Suprapubic skin (tissue), 4 donors: ENCODE measurements around the gene P2RY12. TPM values are rescaled to one million over a fixed set of nuclear protein-coding genes. Genes with fewer than 3 reads are reported as not detected.

Experiments used
- DNase-seq, 2 donors: peaks; one replicate each; pipeline ENCODE4 v3.0.0-alpha.2; 2019; ENCODE audit warnings: low spot score in 2 of 2
- H3K27ac ChIP-seq: fragments of 200-600 bp; sonication (generic); one replicate; pipeline ENCODE4 v1.5.1; 2019
- H3K27me3 ChIP-seq: fragments of 200-600 bp; sonication (generic); one replicate; pipeline ENCODE4 v1.5.1; 2019
- H3K36me3 ChIP-seq: fragments of 200-600 bp; sonication (generic); one replicate; pipeline ENCODE4 v1.5.1; 2019
- H3K4me1 ChIP-seq: fragments of 200-600 bp; sonication (generic); one replicate; pipeline ENCODE4 v1.5.1; 2019
- H3K4me3 ChIP-seq: fragments of 200-600 bp; sonication (generic); one replicate; pipeline ENCODE4 v1.5.1; 2019; ENCODE audit warnings: mild to moderate bottlenecking
- H3K9me3 ChIP-seq: fragments of 200-600 bp; sonication (generic); one replicate; pipeline ENCODE4 v1.5.1; 2019
- CTCF ChIP-seq, 2 donors: fragments of 200-600 bp in 1 of 2; fragments of 450-650 bp in 1 of 2; sonication (generic) in 1 of 2; IDR thresholded peaks; one replicate each; pipeline ENCODE4 v1.5.1; 2016 to 2019; ENCODE audit warnings: antibody characterized with exemption in 2 of 2, mild to moderate bottlenecking in 1 of 2, moderate library complexity in 1 of 2
- EP300 ChIP-seq: sonication (generic); formaldehyde crosslinking; IDR thresholded peaks from one replicate; pipeline ENCODE4 v1.6.1; 2017; ENCODE audit warnings: antibody characterized with exemption
- POLR2A ChIP-seq, 2 donors: fragments of 450-650 bp; IDR thresholded peaks; one replicate each; pipeline ENCODE4 v1.6.1; 2017; ENCODE audit warnings: antibody characterized with exemption in 2 of 2, mild to moderate bottlenecking in 2 of 2, moderate library complexity in 2 of 2
- POLR2AphosphoS5 ChIP-seq, 3 donors: sonication (generic); formaldehyde crosslinking; IDR thresholded peaks; one replicate each; pipeline ENCODE4 v1.6.1; 2017; ENCODE audit warnings: antibody characterized with exemption in 3 of 3
- WGBS: methylation state at CpG from one replicate; pipeline ENCODE4 v1.1.5; 2018; 5-methylcytosine and 5-hydroxymethylcytosine counted together
- total RNA-seq, 4 donors: library from RNA; depleted of rRNA; stranded (reverse); fragments of >200 nt; gene quantifications; one replicate each; pipeline ENCODE4 v1.1.0, GENCODE V29; 2016

P2RY12 gene
- total RNA-seq, 4 donors from 2014 or later, result 1.2 TPM; not detected in 3

GRCh38 chr3:151403246-151403645 is 18.7 kb upstream of the P2RY12 start:
- DNase-seq, result no peak
- Histone ChIP-seq H3K27ac (no peak overlapping the region), H3K4me1 (no peaks in the 10 kb centered on the region), H3K4me3 (no peak overlapping the region), H3K9me3 (no peaks in the 10 kb centered on the region), H3K27me3 (no peaks in the 10 kb centered on the region), H3K36me3 (no peaks in the 10 kb centered on the region)
- 76% methylated on average over 2 of the region's 2 CpGs for WGBS
- TF ChIP-seq POLR2A (IDR thresholded peaks at IDR 0.05) (no peak), CTCF (IDR thresholded peaks at IDR 0.05) (no peak), POLR2AphosphoS5 (IDR thresholded peaks at IDR 0.05) (no peak), EP300 (no peak)

GRCh38 chr3:151402349-151402748 is 17.8 kb upstream of the P2RY12 start:
- Histone ChIP-seq H3K27ac (no peak overlapping the region), H3K4me3 (no peak overlapping the region), H3K4me1 (no peaks in the 10 kb centered on the region), H3K36me3 (no peaks in the 10 kb centered on the region), H3K9me3 (no peaks in the 10 kb centered on the region), H3K27me3 (no peaks in the 10 kb centered on the region)
- no peak for DNase-seq
- WGBS, result 87% methylated on average over 3 of the region's 3 CpGs
- TF ChIP-seq CTCF (IDR thresholded peaks at IDR 0.05) (no peak), POLR2A (IDR thresholded peaks at IDR 0.05) (no peak), EP300 (no peak), POLR2AphosphoS5 (IDR thresholded peaks at IDR 0.05) (no peak)

- H3K4me3 ChIP-seq, result no peak overlapping the region
- H3K4me1 ChIP-seq, result no peaks in the 10 kb centered on the region
- 81% methylated on average over 4 of the region's 4 CpGs for WGBS
- TF ChIP-seq POLR2A (IDR thresholded peaks at IDR 0.05) (no peak), EP300 (no peak), POLR2AphosphoS5 (IDR thresholded peaks at IDR 0.05) (no peak), CTCF (IDR thresholded peaks at IDR 0.05) (no peak)
- no peaks in the 10 kb centered on the region for H3K27me3 ChIP-seq
- no peaks in the 10 kb centered on the region for H3K36me3 ChIP-seq
- no peaks in the 10 kb centered on the region for H3K9me3 ChIP-seq
- no peak for DNase-seq
- H3K27ac ChIP-seq, result no peak overlapping the region
These were observed 15.8 kb upstream of the P2RY12 start for GRCh38 chr3:151400341-151400740.

- Histone ChIP-seq H3K36me3 (no peaks in the 10 kb centered on the region), H3K27ac (no peak overlapping the region), H3K27me3 (no peaks in the 10 kb centered on the region), H3K9me3 (no peaks in the 10 kb centered on the region), H3K4me3 (no peak overlapping the region), H3K4me1 (peaks cover 3% of the 10 kb centered on the region)
- TF ChIP-seq EP300 (no peak), POLR2A (IDR thresholded peaks at IDR 0.05) (no peak)
- 93% methylated on average over 5 of the region's 5 CpGs for WGBS
- DNase-seq, result no peak
These were observed 14.3 kb upstream of the P2RY12 start for GRCh38 chr3:151398895-151399294.

- TF ChIP-seq EP300 (no peak), CTCF (IDR thresholded peaks at IDR 0.05) (no peak), POLR2A (IDR thresholded peaks at IDR 0.05) (no peak), POLR2AphosphoS5 (IDR thresholded peaks at IDR 0.05) (no peak)
- no peaks in the 10 kb centered on the region for H3K27me3 ChIP-seq
- H3K9me3 ChIP-seq, result no peaks in the 10 kb centered on the region
- H3K36me3 ChIP-seq, result no peaks in the 10 kb centered on the region
- WGBS, result 98% methylated on average over 3 of the region's 3 CpGs
- H3K4me3 ChIP-seq, result no peak overlapping the region
- DNase-seq, result no peak
- H3K27ac ChIP-seq, result no peak overlapping the region
- peaks cover 3% of the 10 kb centered on the region for H3K4me1 ChIP-seq
These were observed 11.3 kb upstream of the P2RY12 start for GRCh38 chr3:151395806-151396205.

- Histone ChIP-seq H3K4me3 (no peak overlapping the region), H3K27ac (no peak overlapping the region), H3K27me3 (no peaks in the 10 kb centered on the region), H3K9me3 (no peaks in the 10 kb centered on the region), H3K36me3 (no peaks in the 10 kb centered on the region), H3K4me1 (peaks cover 3% of the 10 kb centered on the region)
- no peak for DNase-seq
- TF ChIP-seq POLR2AphosphoS5 (IDR thresholded peaks at IDR 0.05), result no peak
- no peak for TF ChIP-seq EP300
- TF ChIP-seq POLR2A (IDR thresholded peaks at IDR 0.05), result no peak
- no peak for TF ChIP-seq CTCF (IDR thresholded peaks at IDR 0.05)
- 63% methylated on average over 8 of the region's 8 CpGs for WGBS
These were observed 10.1 kb upstream of the P2RY12 start for GRCh38 chr3:151394611-151395010.
